ENCODE data around the gene TMEM131.
A peak's percentile ranks its signal among the peaks of the same experiment; 100 is the strongest.

TMEM131 gene

DNA sequence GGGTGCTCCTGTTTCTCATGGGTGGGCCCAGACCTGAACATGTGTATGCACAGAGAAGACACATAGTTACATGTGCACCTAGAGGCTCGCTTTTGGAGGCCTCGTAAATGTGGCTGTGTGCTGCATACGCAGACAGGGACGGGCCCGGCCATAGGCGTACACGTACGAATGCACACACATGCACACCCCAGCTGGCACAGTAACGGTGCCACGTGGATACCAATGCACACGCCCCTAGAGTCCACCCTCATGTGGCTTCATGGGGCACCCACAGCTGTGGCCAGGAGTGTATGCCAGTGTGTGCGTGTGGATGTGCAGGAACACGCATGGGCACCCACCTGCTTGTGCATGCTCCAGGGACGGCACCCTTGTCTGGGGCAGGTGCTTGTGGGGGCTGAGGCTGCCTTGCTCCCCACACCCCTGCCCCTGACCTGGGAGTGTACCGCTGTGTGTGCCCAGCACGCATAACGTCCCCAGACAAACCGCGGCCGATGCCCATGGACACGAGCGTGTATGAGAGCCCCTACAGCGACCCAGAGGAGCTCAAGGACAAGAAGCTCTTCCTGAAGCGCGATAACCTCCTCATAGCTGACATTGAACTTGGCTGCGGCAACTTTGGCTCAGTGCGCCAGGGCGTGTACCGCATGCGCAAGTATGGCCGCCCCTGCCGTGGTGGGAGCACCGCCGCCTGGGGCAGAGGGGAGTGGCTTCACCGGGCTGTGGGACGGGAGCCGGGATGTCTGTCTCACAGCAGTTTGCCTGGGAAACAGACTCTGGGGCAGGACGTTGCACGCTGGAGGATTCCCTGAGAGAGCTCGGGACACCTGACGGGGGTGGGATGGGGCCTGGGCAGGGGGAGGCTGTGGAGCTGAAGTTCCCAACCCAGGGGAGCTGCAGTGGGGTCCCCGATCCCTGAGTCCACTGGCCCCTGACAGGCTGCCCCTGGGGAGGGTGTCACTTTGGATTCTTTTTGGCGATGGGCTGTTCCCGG is 261.4 kb downstream of the TMEM131 start:
- DNase-seq: no peak

DNA sequence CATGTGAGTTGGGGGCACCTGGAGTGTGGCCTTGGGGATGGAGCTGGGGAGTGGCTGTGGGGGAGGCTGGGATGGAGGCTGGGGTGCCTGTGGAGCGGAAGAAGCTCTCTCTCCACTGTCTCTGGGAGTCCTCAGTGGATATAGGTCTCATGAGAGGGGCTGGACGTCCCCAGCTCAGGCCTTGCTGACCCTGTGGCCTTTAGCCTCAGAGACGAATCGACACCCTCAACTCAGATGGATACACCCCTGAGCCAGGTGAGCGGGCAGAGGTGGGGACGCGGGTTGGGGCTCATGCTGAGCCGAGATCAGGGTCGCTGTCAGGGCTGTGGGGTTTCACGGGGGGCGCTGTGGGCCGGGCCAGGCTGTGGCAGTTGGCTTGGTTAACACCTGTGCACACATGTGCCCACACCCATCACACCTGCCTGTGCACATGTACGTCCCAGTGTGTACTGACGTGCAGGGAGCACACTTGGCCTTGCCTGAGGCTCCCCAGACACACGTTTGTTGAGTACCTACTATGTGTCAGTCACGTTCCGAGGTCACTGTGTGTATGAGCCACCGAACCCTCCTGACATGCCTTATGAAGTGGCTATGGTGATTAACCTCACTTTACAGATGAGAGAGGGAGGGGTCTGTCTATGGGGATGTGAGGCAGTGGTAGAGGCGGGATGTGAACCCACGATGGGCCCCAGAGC is 262.3 kb downstream of the TMEM131 start:
- DNase-seq: no peak

DNA sequence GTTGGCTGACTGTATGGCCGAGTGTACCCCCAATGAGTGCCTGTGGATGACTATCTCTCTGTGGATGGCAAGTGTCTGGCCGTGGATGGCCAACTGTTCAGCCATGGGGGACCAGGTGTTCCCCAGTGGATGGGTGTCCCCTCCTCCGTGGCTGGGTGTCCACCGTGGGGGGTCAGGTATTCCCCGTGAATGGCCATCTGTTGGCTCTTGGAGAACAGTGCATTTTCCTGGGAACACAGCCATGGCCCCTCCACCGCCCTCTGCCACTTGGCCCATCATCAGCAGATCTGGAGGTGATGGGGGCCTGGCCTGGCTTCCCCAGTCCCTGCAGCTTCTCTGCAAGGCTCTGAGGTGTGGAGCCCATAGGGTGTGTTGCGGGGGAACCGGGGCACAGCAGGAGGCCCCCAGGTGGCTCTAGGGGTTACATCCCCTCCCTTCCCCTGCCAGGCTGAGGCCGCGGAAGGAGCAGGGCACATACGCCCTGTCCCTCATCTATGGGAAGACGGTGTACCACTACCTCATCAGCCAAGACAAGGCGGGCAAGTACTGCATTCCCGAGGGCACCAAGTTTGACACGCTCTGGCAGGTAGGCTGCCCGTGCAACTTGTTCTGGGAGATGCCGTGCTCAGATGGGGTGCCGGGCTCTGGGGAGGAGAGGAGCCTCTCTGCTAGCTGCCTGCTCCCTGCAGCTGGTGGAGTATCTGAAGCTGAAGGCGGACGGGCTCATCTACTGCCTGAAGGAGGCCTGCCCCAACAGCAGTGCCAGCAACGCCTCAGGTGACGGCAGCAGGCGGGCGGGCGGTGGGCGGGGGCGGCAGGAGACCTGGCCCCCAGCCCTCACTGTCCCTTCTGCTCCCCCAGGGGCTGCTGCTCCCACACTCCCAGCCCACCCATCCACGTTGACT is 263.1 kb downstream of the TMEM131 start:
- no peak for DNase-seq

DNA sequence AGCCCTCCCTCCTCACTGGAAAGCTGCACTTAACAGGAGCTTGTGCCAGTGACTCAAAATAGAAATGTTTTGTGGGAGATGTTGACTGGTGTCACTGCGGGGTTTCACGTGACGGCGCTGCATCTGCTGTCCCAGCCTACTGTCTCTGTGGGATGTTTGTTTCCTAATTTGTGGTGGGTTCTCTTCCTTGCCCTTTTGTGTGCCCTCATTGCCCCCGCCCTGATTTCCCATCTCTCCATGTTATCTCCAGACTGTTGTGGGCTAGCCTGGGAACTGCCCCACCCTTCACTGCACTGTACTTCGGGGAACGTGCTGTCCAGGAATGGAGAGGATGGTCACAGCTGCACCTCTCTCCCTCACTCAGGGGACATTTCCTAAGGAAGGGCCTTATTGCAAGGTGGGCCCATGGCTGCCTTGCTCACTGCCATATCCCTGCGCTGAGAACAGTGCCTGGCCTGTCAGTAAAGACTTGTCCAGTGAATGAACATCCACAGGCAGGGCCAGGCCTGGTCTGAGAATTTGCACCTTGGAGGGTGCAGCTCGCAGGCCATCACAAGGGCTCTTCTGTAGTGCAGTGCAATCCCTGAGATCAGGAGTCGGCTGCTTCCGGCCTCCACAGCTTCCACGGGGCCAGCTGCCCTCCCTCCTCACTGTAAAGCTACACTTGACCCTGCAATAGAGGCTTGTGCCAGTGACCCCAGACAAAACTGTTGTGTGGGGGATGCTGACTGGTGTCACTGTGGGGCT is 264.3 kb downstream of the TMEM131 start:
- no peak for DNase-seq

DNA sequence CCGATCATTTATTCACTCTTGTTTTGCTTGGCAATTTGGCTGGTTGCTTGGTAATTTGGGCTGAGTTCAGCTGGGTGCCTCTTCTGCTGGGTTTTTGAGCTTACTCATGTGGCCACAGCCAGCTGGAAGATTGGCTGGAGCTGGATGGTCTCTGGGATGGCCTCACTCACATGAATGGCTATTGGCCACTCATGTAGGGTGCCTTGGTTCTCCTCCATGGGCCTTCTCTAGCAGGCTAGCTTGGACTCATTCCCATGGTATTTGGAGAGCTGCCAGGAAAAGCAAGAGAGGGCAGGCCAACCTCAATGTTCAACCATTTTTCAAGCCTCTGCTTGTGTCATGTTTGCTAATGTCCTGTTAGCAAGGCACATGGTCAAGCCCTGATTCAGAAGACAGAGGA is 265.5 kb downstream of the TMEM131 start:
- DNase-seq: no peak

DNA sequence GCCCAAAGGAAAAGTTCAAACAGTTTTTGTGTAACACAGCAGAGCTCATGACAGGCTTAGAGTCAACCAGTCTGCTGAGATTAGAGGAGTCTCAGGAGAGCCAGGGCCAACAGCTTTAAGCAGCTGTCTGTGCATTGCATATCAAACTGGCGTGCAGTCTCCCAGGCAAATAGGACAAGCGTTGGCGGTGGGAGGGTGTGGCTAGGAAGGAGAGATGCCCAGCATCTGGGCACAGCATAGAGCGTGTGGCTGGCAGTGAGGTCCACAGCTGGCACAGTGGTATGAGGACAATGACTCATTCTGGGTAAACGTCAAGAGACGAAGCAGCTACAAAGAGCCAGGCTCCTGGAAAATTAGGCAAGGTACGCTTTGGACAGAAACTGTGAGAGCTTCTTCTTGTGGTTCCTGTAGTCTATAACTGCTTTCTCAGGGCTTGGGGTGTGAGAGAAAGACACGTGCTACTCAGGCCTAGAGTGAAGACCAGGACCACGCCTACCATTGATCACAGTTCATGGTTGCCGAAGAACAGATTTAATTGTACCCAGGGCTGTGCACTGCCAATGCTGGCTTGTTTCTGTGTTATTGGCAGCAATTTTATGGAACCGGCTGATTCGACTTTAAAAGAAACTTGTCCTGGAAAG is 267.5 kb downstream of the TMEM131 start:
- peak in 1 of 2 experiments; percentile 6 for DNase-seq

DNA sequence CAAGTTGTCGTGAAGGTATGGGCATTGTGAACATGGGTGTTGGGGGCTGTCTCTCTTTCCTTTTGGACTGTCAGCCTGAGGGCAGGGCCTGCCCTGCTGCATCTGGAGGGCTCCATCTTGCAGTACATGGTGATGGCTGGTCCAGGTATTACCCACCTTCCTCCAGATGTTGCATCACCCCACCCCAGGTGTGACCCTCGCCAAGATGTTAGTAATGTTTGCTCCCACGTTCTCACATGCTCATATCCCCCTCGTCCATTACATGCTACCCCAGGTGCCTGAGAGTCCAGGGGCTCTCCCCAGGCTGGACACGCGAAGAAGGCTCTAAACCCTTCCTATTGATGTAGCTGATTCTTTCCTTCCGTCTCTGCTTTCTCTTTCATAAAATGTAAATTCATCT is 268.5 kb downstream of the TMEM131 start:
- DNase-seq: no peak

DNA sequence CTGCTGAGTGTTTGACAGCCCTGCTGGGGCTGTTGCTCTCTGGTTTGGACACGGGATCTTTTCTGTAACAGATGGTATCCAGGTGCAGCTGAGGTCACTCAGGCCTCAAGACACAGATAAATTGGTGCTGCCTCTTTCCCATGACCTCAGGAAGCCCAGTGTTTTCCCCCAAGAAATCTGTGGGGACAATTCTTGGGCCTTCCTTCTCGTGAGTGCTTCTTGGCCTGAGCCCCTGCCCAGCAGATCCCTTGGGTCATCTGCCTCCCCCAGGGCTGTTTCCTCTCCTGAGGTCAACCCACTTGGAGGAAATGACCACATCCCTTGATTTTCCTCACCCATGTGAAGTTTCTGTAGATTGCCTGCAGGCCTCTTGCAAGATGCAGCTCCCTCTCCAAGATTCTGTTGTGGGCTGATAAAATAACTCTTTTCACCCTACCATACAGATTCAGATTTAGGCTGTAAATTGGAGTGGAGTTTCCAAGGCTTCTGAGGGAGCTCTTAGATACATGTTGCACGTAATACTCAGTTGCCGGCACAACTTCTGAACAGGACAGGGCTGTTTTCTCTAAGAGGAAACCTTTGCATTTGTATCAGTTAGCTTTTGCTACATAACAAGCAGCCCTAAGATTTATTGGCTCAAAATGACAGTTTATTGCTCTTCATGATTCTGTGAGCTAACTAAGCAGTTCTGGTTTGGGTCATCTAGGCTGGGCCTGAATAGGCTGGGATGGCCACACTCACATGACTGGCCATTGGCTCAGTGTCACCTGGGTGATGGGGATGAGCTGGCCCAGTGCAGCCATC is 269.3 kb downstream of the TMEM131 start:
- DNase-seq: no peak

DNA sequence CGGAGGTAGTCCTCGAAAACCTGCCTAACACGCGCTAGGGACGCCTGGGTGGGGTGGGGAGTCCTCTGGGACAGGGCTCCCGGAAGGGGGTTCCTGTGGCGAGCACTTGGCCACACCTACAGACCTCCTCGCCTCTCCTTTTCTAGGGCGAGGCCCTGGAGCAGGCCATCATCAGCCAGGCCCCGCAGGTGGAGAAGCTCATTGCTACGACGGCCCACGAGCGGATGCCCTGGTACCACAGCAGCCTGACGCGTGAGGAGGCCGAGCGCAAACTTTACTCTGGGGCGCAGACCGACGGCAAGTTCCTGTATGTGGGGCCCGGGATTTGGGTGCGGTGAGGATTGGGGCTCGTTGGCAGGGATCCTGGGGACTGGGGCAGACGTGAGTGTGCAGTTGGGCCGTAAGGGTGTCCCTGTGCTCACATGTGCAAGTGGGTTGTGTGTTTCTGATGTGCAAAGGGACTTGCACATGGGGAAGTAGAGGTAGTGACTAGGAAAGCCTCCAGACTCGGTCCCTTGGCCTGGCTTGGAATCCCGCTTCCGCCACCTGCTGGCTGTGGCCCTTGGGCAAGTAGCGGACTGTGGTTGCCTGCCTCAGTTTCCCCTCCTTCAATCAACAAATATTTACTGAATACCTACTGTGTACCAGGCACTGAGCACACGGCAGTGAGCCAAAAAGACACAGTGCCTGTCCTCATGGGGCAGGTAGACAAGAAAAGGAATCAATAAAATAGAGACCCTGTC is 270.6 kb downstream of the TMEM131 start:
- no peak for DNase-seq

DNA sequence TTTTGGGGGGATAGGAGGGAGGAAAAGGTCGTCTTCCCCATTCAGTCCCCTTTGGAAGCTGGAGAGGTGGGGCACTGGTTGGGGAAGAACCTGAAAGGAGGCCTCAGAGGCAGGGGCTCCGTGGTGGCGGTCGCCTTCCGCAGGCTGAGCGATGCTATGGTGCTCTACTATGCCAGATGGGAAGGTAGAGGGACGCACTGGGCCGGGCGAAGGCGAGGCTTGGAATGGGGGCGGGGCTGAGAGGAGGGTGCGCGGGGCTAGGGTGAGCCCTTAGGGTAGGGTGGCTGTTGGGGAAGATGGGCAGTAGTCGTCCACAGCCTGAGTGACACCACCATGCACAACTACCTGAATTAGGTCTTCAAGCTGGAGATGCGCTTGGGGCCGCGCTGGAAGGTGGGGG is 271.2 kb downstream of the TMEM131 start:
- no peak for DNase-seq

DNA sequence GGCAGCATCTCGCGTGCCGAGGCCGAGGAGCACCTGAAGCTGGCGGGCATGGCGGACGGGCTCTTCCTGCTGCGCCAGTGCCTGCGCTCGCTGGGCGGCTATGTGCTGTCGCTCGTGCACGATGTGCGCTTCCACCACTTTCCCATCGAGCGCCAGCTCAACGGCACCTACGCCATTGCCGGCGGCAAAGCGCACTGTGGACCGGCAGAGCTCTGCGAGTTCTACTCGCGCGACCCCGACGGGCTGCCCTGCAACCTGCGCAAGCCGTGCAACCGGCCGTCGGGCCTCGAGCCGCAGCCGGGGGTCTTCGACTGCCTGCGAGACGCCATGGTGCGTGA is 271.7 kb downstream of the TMEM131 start:
- DNase-seq: no peak

DNA sequence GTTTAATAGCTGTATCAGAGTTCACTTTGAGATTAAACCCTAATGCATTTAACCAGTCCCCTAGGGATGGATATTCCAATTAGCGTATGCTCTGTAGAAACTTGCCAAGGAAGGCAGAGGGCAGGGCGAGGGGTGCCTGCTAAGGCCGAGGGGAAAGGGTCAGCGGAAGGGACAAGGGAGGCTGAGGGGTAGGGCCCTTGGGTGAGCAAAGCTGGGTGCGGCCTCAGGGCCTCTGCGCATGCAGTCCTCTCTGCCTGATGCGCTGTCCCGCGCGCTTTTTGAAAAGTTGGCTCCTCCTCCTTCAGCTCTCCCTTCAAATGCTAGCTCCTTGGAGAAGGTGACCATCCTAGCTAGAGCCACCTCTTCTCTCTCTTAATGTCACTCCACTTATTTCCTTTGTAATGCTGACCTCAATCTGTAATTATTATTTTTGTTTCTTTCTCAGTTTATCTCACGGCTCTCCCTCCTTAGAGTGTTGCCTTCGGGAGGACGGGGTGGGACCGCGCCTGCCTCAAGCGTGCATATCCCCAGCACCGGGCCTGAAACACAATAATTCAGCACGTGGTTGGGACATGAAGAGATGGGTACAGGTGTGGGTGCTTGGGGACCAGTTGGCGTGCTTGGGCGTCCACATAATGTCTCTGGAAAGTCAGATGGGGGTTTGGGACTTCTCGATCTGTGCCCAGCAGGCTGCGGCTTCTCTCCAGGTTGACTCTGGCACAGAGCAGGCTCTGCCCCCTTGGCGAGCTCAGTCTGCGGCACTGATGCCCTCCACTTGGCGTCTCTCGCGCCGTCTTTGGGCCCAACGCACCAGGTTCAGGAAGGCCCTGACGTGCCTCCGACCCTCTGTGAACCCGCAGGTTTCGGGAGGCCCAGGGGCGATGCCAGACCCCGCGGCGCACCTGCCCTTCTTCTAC is 272.3 kb downstream of the TMEM131 start:
- no peak for DNase-seq

DNA sequence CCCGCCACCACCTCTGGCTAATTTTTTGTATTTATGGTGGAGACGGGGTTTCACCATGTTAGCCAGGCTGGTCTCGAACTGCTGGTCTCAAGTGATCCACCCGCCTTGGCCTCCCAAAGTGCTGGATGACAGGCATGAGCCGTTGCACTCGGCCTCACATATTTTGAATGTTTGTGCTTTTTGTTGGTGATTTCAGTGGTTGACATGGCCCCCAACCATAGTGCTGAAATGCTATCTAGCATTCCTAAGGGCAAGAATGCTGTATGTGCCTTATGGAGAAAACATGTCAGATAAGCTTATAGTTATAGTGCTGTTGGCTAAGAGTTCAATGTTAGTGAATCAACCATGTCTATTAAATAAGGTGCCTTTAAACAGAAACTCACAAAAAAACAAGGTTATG is 273.5 kb downstream of the TMEM131 start:
- DNase-seq: no peak

DNA sequence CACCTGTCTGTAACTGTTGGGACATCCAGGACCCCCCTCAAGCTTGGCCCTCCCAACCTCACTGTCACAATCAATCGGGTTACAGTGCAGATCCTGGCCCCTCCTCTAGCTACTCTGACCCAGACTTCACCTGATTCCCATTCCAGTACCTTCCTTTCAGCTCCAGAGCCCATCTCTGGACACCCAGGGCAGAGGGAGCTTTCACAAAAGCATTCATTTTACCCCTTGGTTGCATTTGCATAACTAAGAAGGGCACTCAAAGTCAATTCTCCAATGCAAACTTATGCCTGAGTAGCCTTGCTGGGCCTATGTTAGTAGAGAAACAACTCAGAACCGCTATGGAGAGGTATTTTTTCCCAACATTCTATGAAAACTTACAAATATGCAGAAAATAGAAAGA is 275.0 kb downstream of the TMEM131 start:
- DNase-seq: no peak

DNA sequence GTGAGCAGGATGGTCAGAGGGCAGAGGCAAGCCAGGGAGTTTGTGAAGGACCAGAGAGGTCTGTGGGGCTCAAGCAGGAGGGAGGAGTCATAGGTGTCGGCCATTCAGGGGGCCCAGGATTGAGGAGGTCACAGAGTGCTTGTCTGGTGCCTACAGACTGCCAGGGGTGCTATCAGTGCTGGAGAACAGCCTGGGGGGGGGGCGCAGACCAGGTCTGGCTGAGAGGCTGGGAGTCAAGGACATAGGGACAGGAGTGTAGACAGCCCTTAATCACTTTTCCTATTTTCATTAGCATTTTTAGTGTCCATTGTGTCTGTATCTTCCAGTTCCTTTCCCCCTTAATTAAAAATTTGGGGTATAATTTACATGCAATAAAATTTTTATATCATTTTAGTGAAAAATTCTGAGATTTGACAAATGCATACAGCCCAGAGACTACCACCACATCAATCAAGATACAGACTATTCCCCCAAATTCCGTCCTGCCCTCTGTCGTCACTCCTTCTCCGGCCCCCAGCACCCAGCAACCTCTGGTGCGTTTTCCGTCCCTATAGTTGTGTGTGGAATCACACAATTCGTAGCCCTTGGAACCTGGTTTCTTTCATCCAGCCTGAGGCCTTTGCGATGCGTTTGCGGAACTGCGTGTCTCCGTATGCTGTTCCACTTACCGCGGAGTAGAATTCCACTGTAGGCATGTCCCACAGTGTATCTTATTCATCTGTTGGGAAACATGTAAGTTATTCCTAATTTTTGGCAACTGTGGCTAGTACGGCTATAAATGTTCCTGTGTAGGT is 276.2 kb downstream of the TMEM131 start:
- no peak for DNase-seq

DNA sequence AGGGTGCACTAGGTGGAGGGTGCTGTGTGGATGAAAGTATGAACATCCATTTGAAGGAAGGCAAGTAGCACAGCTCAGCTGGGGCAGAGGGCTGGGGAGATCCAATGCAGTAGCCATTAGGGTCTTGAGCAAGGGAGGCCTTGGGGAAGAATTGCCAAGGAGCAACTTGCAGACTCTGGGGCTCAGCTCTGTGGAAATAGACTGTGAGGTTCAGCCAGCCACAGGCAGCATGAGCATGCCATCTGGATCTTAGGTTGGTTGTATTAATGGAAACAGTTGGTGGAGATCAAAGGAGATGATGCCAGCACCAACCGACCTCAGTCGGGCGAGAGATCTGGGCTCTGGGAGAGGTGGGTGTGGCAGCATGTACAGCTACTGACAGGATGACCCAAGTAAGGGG is 276.8 kb downstream of the TMEM131 start:
- no peak for DNase-seq

DNA sequence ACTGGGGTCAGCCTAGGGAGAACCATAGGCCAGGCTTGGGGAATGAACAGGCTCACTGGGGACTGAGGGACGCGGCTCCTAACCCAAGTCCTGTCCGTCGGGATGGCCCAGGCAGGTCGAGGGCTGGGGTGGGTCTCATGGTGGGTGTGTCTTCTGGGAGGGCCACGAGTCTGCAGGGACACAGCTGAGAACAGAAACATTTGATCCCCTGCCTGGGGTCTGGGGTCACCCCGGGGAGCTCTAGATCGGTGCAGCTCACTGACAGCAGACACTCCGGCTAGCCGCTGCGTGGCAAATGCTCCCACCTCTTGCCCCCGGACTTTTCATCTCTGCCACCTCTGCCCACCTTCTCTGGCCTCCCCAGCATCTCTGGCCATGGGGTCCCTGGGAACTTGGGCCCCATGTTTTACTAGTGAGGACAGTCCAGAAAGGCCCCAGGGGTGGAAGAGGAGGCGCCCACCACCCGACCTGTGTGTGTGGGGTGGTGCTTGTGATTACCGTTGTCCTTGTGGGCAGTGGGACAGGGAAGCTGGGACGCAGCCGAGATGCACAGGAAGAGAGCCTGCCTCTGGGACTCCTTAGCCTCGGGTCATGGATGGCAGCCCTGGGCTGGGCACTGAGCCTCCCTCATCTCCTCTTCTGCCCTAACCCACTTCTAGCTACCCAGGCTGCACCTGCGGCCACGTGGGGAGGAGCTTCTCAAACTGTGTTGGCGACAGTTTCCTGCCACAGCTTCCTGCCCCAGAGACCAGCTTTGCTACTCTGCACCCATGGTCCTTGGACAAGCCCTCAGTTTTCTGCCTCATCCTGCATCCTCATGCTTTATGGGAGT is 277.5 kb downstream of the TMEM131 start:
- DNase-seq: no peak

Measured in NCI-H2081 (cell line).